H1 (cell line): ENCODE data around the gene TLE4. TPM values are rescaled to one million over a fixed set of nuclear protein-coding genes. Genes with fewer than 3 reads are reported as not detected.

Experiments
- CTCF ChIA-PET: fragments of 300-600 bp; sonication (Branson Sonifier 250); formaldehyde crosslinking; loops from one replicate; lab custom pipeline; 2021; ENCODE audit not compliant: partially characterized antibody; lab: Charles Lee
- POLR2A ChIA-PET: fragments of 300-600 bp; sonication (Branson Sonifier 250); formaldehyde crosslinking; loops from one replicate; lab custom pipeline; 2021; ENCODE audit warnings: inconsistent platforms; ENCODE audit not compliant: partially characterized antibody; lab: Charles Lee
- DNase-seq, 2 experiments: peaks; one replicate each; pipeline versions ENCODE4 v3.0.0 to v3.0.0-alpha.2; 2010 to 2022; ENCODE audit warnings: low spot score in 2 of 2, low read depth in 1 of 2, mixed read lengths in 1 of 2
- FAIRE-seq: peaks from 2 replicates; lab custom pipeline; 2011; peaks lifted over from hg19 to GRCh38; lab: Jason Lieb, UNC
- H2AFZ ChIP-seq: 2 replicates; pipeline ENCODE4 v1.8.1; 2012; ENCODE audit warnings: low read length, inconsistent platforms
- H2AK5ac ChIP-seq: 2 replicates; pipeline ENCODE4 v1.6.1; 2013; ENCODE audit warnings: low read depth, low read length
- H2BK120ac ChIP-seq: replicated peaks from 2 replicates; pipeline ENCODE3; 2013; ENCODE audit warnings: low read depth, low read length, inconsistent platforms
- H2BK12ac ChIP-seq: 2 replicates; pipeline ENCODE4 v1.6.1; 2013; ENCODE audit warnings: low read depth, low read length
- H2BK15ac ChIP-seq: 2 replicates; pipeline ENCODE4 v1.6.1; 2013; ENCODE audit warnings: low read length
- H2BK20ac ChIP-seq: 2 replicates; pipeline ENCODE4 v1.6.1; 2013; ENCODE audit warnings: low read length
- H2BK5ac ChIP-seq: 2 replicates; pipeline ENCODE4 v1.6.1; 2013; ENCODE audit warnings: low read depth, low read length
- H3K14ac ChIP-seq: 2 replicates; pipeline ENCODE4 v1.6.1; 2013; ENCODE audit warnings: inconsistent platforms; ENCODE audit not compliant: insufficient read length
- H3K18ac ChIP-seq: 2 replicates; pipeline ENCODE4 v1.6.1; 2013; ENCODE audit warnings: low read length; ENCODE audit errors: extremely low read depth
- H3K23ac ChIP-seq: 2 replicates; pipeline ENCODE4 v1.6.1; 2013; ENCODE audit warnings: inconsistent platforms; ENCODE audit not compliant: insufficient read length
- H3K23me2 ChIP-seq: 2 replicates; pipeline ENCODE4 v1.6.1; 2013; ENCODE audit warnings: low read depth, low read length
- H3K27ac ChIP-seq: 2 replicates; pipeline ENCODE4 v1.6.1; 2011; ENCODE audit warnings: low read depth, low read length, inconsistent platforms
- H3K27me3 ChIP-seq, 4 experiments: replicated peaks in 1 of 4; 1 replicate in 1 of 4; 2 replicates in 3 of 4; pipeline versions ENCODE4 v1.6.1 to v1.8.1; 2011 to 2013; ENCODE audit warnings: low read length in 3 of 4, mild to moderate bottlenecking in 3 of 4, inconsistent platforms in 2 of 4, mixed read lengths in 2 of 4, moderate library complexity in 1 of 4; ENCODE audit not compliant: control insufficient read depth in 3 of 4, insufficient read depth in 3 of 4; ENCODE audit errors: extremely low read depth in 1 of 4
- H3K36me3 ChIP-seq, 4 experiments: 2 replicates each; pipeline versions ENCODE4 v1.6.1 to v1.8.1; 2011 to 2013; ENCODE audit warnings: mild to moderate bottlenecking in 4 of 4, low read length in 3 of 4, moderate library complexity in 2 of 4, control low read depth in 1 of 4, inconsistent platforms in 1 of 4; ENCODE audit not compliant: insufficient read depth in 4 of 4, control insufficient read depth in 2 of 4
- H3K4ac ChIP-seq: replicated peaks from 2 replicates; pipeline ENCODE3; 2013; ENCODE audit warnings: low read length, low read depth, mixed read lengths, inconsistent platforms; ENCODE audit not compliant: insufficient read length
- H3K4me1 ChIP-seq, 4 experiments: replicated peaks in 1 of 4; 1 replicate in 1 of 4; 2 replicates in 3 of 4; pipeline versions ENCODE4 v1.6.1 to v1.8.1; 2011 to 2013; ENCODE audit warnings: low read length in 3 of 4, inconsistent platforms in 2 of 4, mixed read lengths in 1 of 4; ENCODE audit not compliant: insufficient read depth in 4 of 4, control insufficient read depth in 3 of 4
- H3K4me2 ChIP-seq, 2 experiments: 2 replicates each; pipeline versions ENCODE4 v1.6.1 to v1.8.1; 2011 to 2013; ENCODE audit warnings: low read depth in 2 of 2, low read length in 2 of 2, control low read depth in 1 of 2, inconsistent platforms in 1 of 2, mild to moderate bottlenecking in 1 of 2; ENCODE audit not compliant: insufficient read depth in 1 of 2
- H3K4me3 ChIP-seq, 4 experiments: fragments of 200-600, 300-600 bp in 1 of 4; sonication (generic), shearing (Covaris generic), sonication (Bioruptor Twin) in 1 of 4; 2 replicates each; pipeline versions ENCODE4 v1.5.1 to v1.8.1; 2011 to 2016; ENCODE audit warnings: low read length in 4 of 4, low read depth in 3 of 4, control low read depth in 2 of 4, inconsistent platforms in 2 of 4, mild to moderate bottlenecking in 2 of 4, mixed read lengths in 1 of 4, moderate library complexity in 1 of 4; ENCODE audit not compliant: insufficient read depth in 2 of 4; ENCODE audit errors: extremely low read depth in 1 of 4
- H3K56ac ChIP-seq: replicated peaks from 2 replicates; pipeline ENCODE3; 2013; ENCODE audit warnings: low read depth, mild to moderate bottlenecking, mixed read lengths, low read length, inconsistent platforms; ENCODE audit not compliant: insufficient read length
- H3K79me1 ChIP-seq: 2 replicates; pipeline ENCODE4 v1.6.1; 2013; ENCODE audit warnings: low read depth, low read length, control low read depth
- H3K79me2 ChIP-seq, 2 experiments: 2 replicates each; pipeline versions ENCODE4 v1.6.1 to v1.8.1; 2012 to 2013; ENCODE audit warnings: low read length in 2 of 2, mild to moderate bottlenecking in 2 of 2, inconsistent platforms in 1 of 2; ENCODE audit not compliant: insufficient read depth in 2 of 2, control insufficient read depth in 1 of 2
- H3K9ac ChIP-seq, 4 experiments: replicated peaks in 1 of 4; 1 replicate in 1 of 4; 2 replicates in 3 of 4; pipeline versions ENCODE4 v1.6.1 to v1.8.1; 2011 to 2013; ENCODE audit warnings: low read depth in 3 of 4, low read length in 3 of 4, control low read depth in 2 of 4, mild to moderate bottlenecking in 2 of 4, moderate library complexity in 2 of 4, inconsistent platforms in 1 of 4; ENCODE audit errors: extremely low read depth in 1 of 4
- H3K9me3 ChIP-seq, 2 experiments: 2 replicates each; pipeline versions ENCODE4 v1.6.1 to v1.8.1; 2012 to 2013; ENCODE audit warnings: mild to moderate bottlenecking in 2 of 2, moderate library complexity in 2 of 2, control low read depth in 1 of 2, inconsistent platforms in 1 of 2, low read depth in 1 of 2, low read length in 1 of 2, mixed read lengths in 1 of 2; ENCODE audit not compliant: insufficient read depth in 2 of 2
- H4K20me1 ChIP-seq, 2 experiments: replicated peaks in 1 of 2; 2 replicates each; pipeline versions ENCODE3 to v1.8.1; 2011 to 2013; ENCODE audit warnings: inconsistent platforms in 2 of 2, low read length in 2 of 2, mild to moderate bottlenecking in 1 of 2; ENCODE audit not compliant: insufficient read depth in 2 of 2, control insufficient read depth in 1 of 2
- H4K5ac ChIP-seq: 2 replicates; pipeline ENCODE4 v1.6.1; 2013; ENCODE audit warnings: low read length, low read depth, mixed read lengths, inconsistent platforms; ENCODE audit not compliant: insufficient read length
- H4K8ac ChIP-seq: 2 replicates; pipeline ENCODE4 v1.8.0; 2013; ENCODE audit warnings: mild to moderate bottlenecking, moderate library complexity, low read length, inconsistent platforms; ENCODE audit not compliant: insufficient read depth; ENCODE audit errors: extremely low read depth
- H4K91ac ChIP-seq: replicated peaks from 2 replicates; pipeline ENCODE3; 2013; ENCODE audit warnings: low read length, mixed read lengths, inconsistent platforms; ENCODE audit not compliant: insufficient read length
- JUN ChIP-seq: IDR thresholded peaks from 2 replicates; pipeline ENCODE4 v1.6.1; 2011; ENCODE audit warnings: low read depth, mild to moderate bottlenecking, improper control_type of control experiment, low read length
- SIX5 ChIP-seq: IDR thresholded peaks from 2 replicates; pipeline ENCODE4 v1.6.1; 2011; ENCODE audit warnings: mild to moderate bottlenecking, low read depth, low read length
- SP4 ChIP-seq: IDR thresholded peaks from 2 replicates; pipeline ENCODE4 v1.6.1; 2012; ENCODE audit warnings: low read length, inconsistent platforms
- WGBS, 2 experiments: shearing (Covaris generic) in 1 of 2; methylation state at CpG; one replicate each; pipeline versions ENCODE4 v1.1.6 to v1.1.7; 2013 to 2015; ENCODE audit warnings: low lambda C conversion rate in 2 of 2, mixed read lengths in 2 of 2, inconsistent platforms in 1 of 2, low coverage in 1 of 2, missing lambda C conversion rate in 1 of 2; ENCODE audit not compliant: insufficient replicate concordance in 2 of 2, insufficient coverage in 1 of 2, insufficient read length in 1 of 2; ENCODE audit errors: extremely low coverage in 1 of 2, missing lambda C conversion rate in 1 of 2; 5-methylcytosine and 5-hydroxymethylcytosine counted together
- polyA plus RNA-seq, 7 experiments: library from polyadenylated mRNA; depleted of rRNA in 3 of 7; stranded (reverse) in 5 of 7; unstranded in 2 of 7; fragments of >200 nt in 5 of 7; fragments of 200-250 nt in 2 of 7; gene quantifications; 1 replicate in 5 of 7; 2 replicates in 1 of 7; 4 replicates in 1 of 7; pipeline versions ENCODE4 v1.2.1 to v1.2.3, GENCODE V29; 2011 to 2013; ENCODE audit warnings: missing spikeins in 2 of 7, mixed read lengths in 2 of 7
- total RNA-seq: library from RNA; stranded (reverse); fragmentation: NEBNext Ultra II Directional; extraction: Animal tissue kit (Norgen Biotek cat#: 25700); gene quantifications from 2 replicates; pipeline ENCODE4 v1.2.1, GENCODE V29; 2021
- TF ChIP-seq, protein P1 (sequence below): IDR thresholded peaks from 2 replicates; pipeline ENCODE4 v1.6.1; 2012; ENCODE audit warnings: inconsistent platforms

The TLE4 gene
- total and polyA plus RNA-seq, 2 of the 8 experiments (the other 6 are each of a cell fraction or from before 2014, with no cell fraction given) = 32.4 to 36.9 TPM

DNA sequence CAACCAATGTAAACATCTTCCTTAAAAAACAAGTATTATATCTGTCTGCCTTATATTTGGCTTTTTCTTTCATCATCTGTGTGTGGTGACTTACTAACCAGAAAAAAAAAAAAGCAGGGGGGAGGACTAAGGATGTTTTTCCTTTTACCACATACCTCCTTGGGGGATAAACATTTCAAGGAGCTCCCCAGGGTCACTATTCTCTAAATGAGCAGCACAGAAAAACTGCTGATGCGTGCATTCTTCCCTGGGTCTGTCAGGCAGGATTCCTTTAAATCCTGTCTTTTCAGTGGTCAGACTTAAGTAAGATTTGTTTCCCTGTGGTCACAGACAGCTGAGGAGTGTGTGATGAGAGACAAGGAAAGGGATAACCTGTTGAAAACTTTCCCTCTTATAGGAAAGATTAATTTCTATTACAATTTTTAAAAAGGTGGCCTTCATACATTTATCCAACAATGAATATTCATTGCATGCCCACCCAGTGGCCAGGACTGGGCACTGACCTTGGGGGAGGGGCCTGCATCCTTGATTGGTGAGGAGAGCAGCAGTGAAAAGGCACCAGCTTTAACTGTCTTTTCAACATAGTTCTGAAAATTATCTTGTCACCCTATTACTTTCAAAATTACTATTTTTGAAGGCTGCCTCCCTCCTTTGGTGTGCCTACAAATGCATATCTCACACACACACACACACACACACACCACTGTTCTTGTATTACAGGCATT is 123.1 kb downstream of the TLE4 start:
- FAIRE-seq (peak; percentile 48), DNase-seq (peak in 1 of 2 experiments; percentile 39)
- Histone ChIP-seq H3K27me3 (no peaks in the 10 kb centered on the region), H3K79me2 (peaks cover 3 to 15% of the 10 kb centered on the region in 2 experiments; a peak in 2 of 4 replicates), H3K4ac (no peak overlapping the region), H3K79me1 (peaks cover 3% of the 10 kb centered on the region; the same call in 1 of the 2 replicates), H3K27ac (no peak overlapping the region), H3K18ac (no peak overlapping the region; the same call in 1 of the 2 replicates), H4K91ac (no peak overlapping the region), H4K8ac (no peak overlapping the region), H3K4me3 (peak overlapping the region in 1 of 4 experiments; percentile 35; a peak in 1 of 8 replicates), H3K9ac (no peak overlapping the region), H3K4me1 (peaks cover 7 to 34% (median 27%) of the 10 kb centered on the region in 4 experiments; a peak in 6 of 7 replicates), H3K14ac (no peak overlapping the region), H2BK12ac (no peak overlapping the region), H4K20me1 (peaks cover 0 to 3% of the 10 kb centered on the region in 2 experiments), H2BK15ac (no peak overlapping the region), H3K23me2 (no peaks in the 10 kb centered on the region), H3K36me3 (no peaks in the 10 kb centered on the region), H3K23ac (no peak overlapping the region), H2AFZ (no peak overlapping the region), H2BK5ac (no peak overlapping the region), H4K5ac (no peak overlapping the region), H3K9me3 (no peaks in the 10 kb centered on the region), H3K56ac (no peak overlapping the region), H2BK120ac (no peak overlapping the region), H3K4me2 (peak overlapping the region; percentile 58 to 59), H2BK20ac (no peak overlapping the region), H2AK5ac (no peak overlapping the region)
- ChIA-PET POLR2A (interaction anchor here (0.7 to 2.3 kb wide), 5 partner anchors 10 to 123 kb away, joined by 3 to 14 read pairs (median 3); partner anchors contain the start of gene TLE4), CTCF (no interaction called here)
- 7% methylated on average over 1 of the region's 1 CpG; no CpG with 5 or more reads in 1 of the 2 experiments for WGBS, 2 experiments
- TF ChIP-seq SP4 (no peak), JUN (0 out of 2 replicates have a peak, but pooled peaks have one; percentile 19), SIX5 (no peak)
- TF ChIP-seq, protein P1, sequence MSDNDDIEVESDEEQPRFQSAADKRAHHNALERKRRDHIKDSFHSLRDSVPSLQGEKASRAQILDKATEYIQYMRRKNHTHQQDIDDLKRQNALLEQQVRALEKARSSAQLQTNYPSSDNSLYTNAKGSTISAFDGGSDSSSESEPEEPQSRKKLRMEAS = no peak
